Measurements from ENCODE around the gene MRPS5. TPM values are rescaled to one million over a fixed set of nuclear protein-coding genes. Genes with fewer than 3 reads are reported as not detected.

MRPS5 gene
- total RNA-seq, 1 donor from 2014 or later = 51.9 TPM

DNA sequence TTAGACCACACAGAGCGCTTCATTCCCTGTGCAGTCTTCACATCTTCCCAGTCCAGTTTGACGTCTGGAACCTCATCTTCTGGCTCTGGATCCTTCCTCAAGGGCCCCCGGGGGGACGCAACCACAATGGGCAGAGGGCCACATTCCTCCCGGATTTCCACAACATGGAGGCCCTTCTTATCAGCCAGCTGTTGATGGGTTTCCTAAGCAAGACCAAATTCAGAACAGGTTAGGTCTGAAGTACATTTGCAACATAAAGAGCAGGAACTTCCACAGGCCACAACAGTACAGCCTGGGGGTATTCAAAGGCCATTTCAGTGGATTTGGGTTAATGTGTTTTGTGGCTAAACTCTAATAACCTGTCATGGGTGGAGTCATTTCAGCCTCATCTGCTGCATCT, 34.2 kb downstream of the MRPS5 start:
- DNase-seq = no peak
- peaks cover 67% of the 10 kb centered on the region for H3K36me3 ChIP-seq
- ATAC-seq = no peak

DNA sequence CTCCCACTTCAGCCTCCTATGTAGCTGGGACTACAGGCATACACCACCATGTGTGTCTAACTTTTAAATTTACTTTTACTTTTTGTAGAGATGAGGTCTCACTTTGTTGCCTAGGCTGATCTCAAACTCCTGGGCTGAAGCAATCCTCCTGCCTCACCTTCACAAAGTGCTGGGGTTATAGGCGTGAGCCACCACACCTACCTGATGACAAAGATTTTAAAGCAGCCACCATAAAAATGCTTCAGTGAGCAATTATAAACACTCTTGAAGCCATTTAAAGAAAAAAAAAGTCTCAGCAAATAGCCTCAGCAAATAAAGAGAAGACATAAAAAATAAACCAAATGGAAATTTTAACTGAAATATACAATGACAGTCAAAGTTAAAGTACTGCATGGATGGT, 35.6 kb downstream of the MRPS5 start:
- ATAC-seq (no peak), DNase-seq (no peak)
- no peaks in the 10 kb centered on the region for H3K9me3 ChIP-seq
- no peak overlapping the region for H3K4me3 ChIP-seq
- intact Hi-C loops (cut with DNase I) = no loop called here
- peaks cover 58% of the 10 kb centered on the region for H3K36me3 ChIP-seq
- TF ChIP-seq, protein P1, sequence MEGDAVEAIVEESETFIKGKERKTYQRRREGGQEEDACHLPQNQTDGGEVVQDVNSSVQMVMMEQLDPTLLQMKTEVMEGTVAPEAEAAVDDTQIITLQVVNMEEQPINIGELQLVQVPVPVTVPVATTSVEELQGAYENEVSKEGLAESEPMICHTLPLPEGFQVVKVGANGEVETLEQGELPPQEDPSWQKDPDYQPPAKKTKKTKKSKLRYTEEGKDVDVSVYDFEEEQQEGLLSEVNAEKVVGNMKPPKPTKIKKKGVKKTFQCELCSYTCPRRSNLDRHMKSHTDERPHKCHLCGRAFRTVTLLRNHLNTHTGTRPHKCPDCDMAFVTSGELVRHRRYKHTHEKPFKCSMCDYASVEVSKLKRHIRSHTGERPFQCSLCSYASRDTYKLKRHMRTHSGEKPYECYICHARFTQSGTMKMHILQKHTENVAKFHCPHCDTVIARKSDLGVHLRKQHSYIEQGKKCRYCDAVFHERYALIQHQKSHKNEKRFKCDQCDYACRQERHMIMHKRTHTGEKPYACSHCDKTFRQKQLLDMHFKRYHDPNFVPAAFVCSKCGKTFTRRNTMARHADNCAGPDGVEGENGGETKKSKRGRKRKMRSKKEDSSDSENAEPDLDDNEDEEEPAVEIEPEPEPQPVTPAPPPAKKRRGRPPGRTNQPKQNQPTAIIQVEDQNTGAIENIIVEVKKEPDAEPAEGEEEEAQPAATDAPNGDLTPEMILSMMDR (IDR thresholded peaks at IDR 0.05) = no peak
- no peaks in the 10 kb centered on the region for H3K4me1 ChIP-seq
- H3K27me3 ChIP-seq (ENCODE audit: low read depth) = no peaks in the 10 kb centered on the region
- H3K27ac ChIP-seq = no peak overlapping the region

More for the DNA sequence above, 34.2 kb downstream of the MRPS5 start:
- Histone ChIP-seq H3K27ac (no peak overlapping the region), H3K4me1 (no peaks in the 10 kb centered on the region), H3K4me3 (no peak overlapping the region), H3K9me3 (no peaks in the 10 kb centered on the region), H3K27me3 (ENCODE audit: low read depth) (no peaks in the 10 kb centered on the region)
- intact Hi-C loops (cut with DNase I) = no loop called here
- TF ChIP-seq, protein P1 (IDR thresholded peaks at IDR 0.05) = no peak

DNA sequence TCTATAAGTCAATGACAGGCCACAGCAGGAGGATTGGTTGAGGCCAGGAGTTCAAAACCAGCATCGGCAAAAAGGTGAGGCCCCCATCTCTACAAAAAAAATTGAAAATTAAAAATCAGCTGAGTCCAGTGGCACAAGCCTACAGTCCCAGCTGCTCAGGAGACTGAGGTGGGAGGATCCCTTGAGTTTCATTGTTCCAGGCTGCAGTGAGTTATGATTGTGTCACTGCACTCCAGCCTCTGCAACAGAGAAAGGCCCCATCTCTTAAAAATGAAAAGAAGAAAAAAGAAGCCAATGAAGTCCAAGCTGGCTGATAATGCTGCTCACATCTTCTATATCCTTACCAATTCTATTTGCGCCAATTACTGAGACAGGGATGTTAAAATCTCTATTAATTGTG, 39.1 kb downstream of the MRPS5 start:
- intact Hi-C loops (cut with DNase I) = no loop called here
- Histone ChIP-seq H3K9me3 (no peaks in the 10 kb centered on the region), H3K27me3 (ENCODE audit: low read depth) (no peaks in the 10 kb centered on the region), H3K36me3 (peaks cover 26% of the 10 kb centered on the region), H3K27ac (no peak overlapping the region), H3K4me1 (peaks cover 18% of the 10 kb centered on the region), H3K4me3 (no peak overlapping the region)
- no peak for ATAC-seq
- TF ChIP-seq, protein P1 (IDR thresholded peaks at IDR 0.05) = no peak
- DNase-seq = no peak

DNA sequence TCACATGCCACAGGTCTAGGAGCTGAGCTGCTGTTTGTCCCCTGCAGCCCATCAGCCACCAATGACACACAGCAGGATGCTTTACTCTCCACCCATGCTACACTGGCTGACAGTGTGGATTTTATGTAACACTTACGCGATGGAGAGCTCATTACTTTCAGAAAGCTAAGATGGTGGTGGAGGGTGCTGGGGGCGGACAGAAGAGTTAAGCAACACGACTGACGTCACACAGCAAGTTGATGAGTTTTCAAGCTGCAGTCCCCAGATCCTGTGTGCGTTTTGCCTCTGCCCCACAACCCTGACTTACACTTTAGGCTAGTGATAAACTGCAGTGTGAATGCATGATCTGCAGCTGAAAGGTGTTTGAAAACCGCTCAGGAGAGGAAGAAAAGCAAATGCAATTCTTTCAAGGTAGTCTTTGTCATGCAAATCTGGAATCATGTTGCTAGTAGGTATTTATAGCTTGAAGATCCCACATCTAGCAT, 42.4 kb downstream of the MRPS5 start:
- no peak overlapping the region for H3K27ac ChIP-seq
- peaks cover 35% of the 10 kb centered on the region for H3K4me1 ChIP-seq
- H3K9me3 ChIP-seq = no peaks in the 10 kb centered on the region
- TF ChIP-seq, protein P1 (IDR thresholded peaks at IDR 0.05) = no peak
- no peak for DNase-seq
- intact Hi-C loops (cut with DNase I) = loop anchor here (5.0 kb wide), 1 partner anchor 57 kb away; no protein-coding TSS in a partner anchor
- H3K27me3 ChIP-seq (ENCODE audit: low read depth) = peaks cover 18% of the 10 kb centered on the region
- H3K4me3 ChIP-seq = no peak overlapping the region
- peak in 1 of 2 donors; percentile 1 for ATAC-seq
- no peaks in the 10 kb centered on the region for H3K36me3 ChIP-seq

DNA sequence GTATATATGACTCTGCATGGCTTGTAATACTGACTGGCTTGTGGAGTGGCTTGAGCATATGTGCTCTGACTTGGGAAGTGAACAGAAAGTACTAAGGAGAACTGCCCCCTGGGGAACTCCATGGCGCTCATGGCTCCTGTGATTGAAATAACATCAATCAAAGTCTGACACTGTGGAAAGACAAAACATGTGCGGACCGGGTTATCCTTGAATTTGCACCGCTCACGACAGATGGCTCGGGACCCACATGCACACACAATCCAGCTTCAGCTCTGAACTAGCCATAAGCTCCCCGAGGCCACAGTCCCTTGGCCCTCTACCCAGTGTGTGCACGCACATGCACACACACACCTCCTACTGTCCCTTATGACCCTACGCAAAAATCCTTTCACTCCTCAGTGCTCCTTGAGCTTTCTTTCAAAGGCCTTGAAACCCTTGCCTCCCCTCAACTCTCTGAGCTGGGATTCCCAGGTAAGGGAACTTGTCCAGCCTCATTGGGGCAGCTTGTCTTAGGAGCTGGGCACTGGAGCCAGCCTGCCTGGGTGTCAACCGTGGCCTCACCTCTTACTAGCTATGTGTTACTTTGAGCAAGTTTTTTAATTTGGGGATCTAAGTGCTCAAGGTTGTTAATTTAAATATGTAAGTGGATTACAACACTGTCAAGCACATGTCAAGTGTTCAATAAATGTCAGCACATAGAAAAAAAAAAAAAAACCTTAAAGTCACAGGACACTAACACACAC, 43.6 kb downstream of the MRPS5 start:
- H3K4me3 ChIP-seq = no peak overlapping the region
- peak; percentile 42 to 74 for ATAC-seq
- H3K27ac ChIP-seq = no peak overlapping the region
- H3K4me1 ChIP-seq = peaks cover 37% of the 10 kb centered on the region
- DNase-seq = no peak
- H3K27me3 ChIP-seq (ENCODE audit: low read depth) = peaks cover 21% of the 10 kb centered on the region
- intact Hi-C loops (cut with DNase I) = loop anchor here (5.0 kb wide), 1 partner anchor 56 kb away; no protein-coding TSS in a partner anchor
- H3K36me3 ChIP-seq = no peaks in the 10 kb centered on the region
- TF ChIP-seq, protein P1 (IDR thresholded peaks at IDR 0.05) = no peak
- H3K9me3 ChIP-seq = no peaks in the 10 kb centered on the region

All from lower lobe of right lung (tissue), 2 donors.